ENCODE results near the gene BBX. TPM values are rescaled to one million over a fixed set of nuclear protein-coding genes. Genes with fewer than 3 reads are reported as not detected.
"Not testable (repeated sequence)": the region's sequence is repeated elsewhere in the genome, so short reads cannot be mapped to it uniquely, and the experiment has no call there.

The BBX gene
- polyA plus RNA-seq, 1 donor from 2014 or later, result 112 TPM

DNA sequence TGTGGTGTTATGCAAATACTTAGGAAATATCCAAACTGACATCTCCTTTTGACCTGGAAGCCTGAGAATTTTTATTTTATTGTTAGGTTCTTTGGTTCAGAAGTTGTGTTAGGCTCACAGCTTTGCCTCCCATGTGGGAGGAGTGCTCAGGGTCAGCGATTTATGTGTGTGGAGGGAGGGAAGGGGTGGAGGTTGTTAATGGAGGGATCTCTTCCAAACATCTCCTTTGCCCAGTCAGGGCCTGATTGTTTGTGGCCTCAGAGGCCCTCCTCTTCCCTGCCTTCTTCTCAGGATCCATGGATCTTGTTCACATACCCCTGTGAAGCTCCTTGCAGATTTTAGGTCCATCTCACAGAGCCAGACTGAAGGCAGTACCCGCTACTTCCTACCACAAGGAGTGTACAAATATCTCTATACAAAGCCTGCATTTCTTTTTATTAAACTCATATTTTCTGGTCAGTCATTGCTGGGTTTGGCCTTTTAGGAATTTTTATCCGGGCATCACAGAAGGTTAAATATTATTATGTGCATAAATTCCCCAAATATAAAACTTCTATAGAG lies 40.3 kb downstream of the BBX start:
- peaks cover 30 to 48% (median 35%) of the 10 kb centered on the region in 3 donors for H3K4me1 Mint-ChIP-seq
- H3K9me3 Mint-ChIP-seq, result no peaks in the 10 kb centered on the region
- no peak overlapping the region for H3K4me3 Mint-ChIP-seq
- no peaks in the 10 kb centered on the region for H3K27me3 Mint-ChIP-seq
- H3K27ac Mint-ChIP-seq, result peak overlapping the region in 1 of 3 donors; percentile 45
- peaks cover 5% of the 10 kb centered on the region for H3K36me3 Mint-ChIP-seq

- H3K27me3 Mint-ChIP-seq, H3K36me3 Mint-ChIP-seq, H3K4me3 Mint-ChIP-seq, H3K9me3 Mint-ChIP-seq, H3K27ac Mint-ChIP-seq: not testable (repeated sequence)
- H3K4me1 Mint-ChIP-seq, result peaks cover 24 to 47% (median 27%) of the 10 kb centered on the region in 3 donors
These were observed 42.5 kb downstream of the BBX start for GRCh38 chr3:107565244-107565643.

DNA sequence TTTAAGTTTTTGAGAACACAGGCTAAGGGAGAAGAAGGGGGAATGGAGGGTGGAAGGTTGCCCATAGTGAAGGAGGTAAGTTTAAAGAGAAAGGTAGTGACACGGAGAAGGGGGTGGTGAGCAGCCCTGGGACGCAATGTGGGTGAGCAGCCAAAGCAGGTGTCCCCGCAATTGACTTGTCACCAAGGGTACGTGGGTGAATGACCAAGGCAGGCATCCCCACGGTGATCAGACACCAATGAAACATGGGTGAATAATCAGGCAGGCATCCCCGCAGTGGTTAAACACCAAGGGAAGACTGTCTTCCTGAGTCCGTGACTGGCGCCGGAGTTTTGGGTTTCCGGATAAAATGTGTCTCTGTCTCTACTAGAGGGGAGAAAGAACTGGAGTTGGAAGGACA lies 48.3 kb downstream of the BBX start:
- not testable (repeated sequence) for H3K36me3 Mint-ChIP-seq, H3K27me3 Mint-ChIP-seq, H3K9me3 Mint-ChIP-seq
- peaks cover 9 to 18% (median 10%) of the 10 kb centered on the region in 3 donors for H3K4me1 Mint-ChIP-seq
- H3K4me3 Mint-ChIP-seq, result peak overlapping the region in 1 of 4 donors; percentile 65
- peak overlapping the region in 1 of 3 donors; percentile 83 for H3K27ac Mint-ChIP-seq

DNA sequence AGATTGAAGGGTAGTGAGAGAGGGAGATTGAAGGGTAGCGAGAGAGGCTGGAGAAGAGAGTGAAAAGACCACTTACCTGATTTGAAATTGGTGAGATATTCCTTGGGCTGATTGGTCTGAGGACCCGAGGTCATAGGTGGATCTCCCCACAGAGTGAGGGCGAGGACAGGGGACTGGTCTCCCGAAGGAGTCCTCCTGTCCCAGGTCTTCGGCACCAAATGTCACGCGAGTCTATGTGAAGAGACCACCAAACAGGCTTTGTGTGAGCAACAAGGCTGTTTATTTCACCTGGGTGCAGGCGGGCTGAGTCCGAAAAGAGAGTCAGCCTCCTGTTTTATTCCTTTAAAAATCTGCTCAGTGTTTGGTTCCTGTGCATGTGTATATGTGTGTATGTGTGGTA lies 48.7 kb downstream of the BBX start:
- peaks cover 7 to 22% (median 8%) of the 10 kb centered on the region in 3 donors for H3K4me1 Mint-ChIP-seq
- H3K27ac Mint-ChIP-seq, H3K27me3 Mint-ChIP-seq, H3K9me3 Mint-ChIP-seq, H3K4me3 Mint-ChIP-seq, H3K36me3 Mint-ChIP-seq: not testable (repeated sequence)

DNA sequence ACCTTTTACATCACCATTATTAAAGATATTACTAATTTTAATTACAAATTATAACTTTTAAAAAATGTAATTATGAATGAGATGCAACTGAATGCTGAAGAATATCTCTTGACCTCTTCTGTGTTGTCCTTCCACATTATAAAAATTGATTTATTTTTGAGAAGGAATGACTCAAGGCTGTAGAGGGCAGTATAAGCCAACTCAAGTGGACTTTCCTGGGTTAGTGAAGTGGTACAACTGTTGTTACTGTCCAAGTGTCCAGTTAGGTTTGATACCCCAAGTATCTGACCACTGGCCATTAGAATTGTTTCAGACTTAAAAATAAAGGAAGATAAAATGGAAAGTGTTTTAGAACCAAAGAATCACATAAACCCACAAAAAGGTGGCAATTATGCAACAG lies 51.9 kb downstream of the BBX start:
- H3K27me3 Mint-ChIP-seq, result no peaks in the 10 kb centered on the region
- peaks cover 10% of the 10 kb centered on the region for H3K36me3 Mint-ChIP-seq
- H3K9me3 Mint-ChIP-seq, result no peaks in the 10 kb centered on the region
- H3K27ac Mint-ChIP-seq, result no peak overlapping the region
- H3K4me1 Mint-ChIP-seq, result peaks cover 18 to 39% (median 21%) of the 10 kb centered on the region in 3 donors
- no peak overlapping the region for H3K4me3 Mint-ChIP-seq

- H3K4me3 Mint-ChIP-seq, result no peak overlapping the region
- H3K9me3 Mint-ChIP-seq, result no peaks in the 10 kb centered on the region
- peak overlapping the region in 2 of 3 donors; percentile 3 to 7 for H3K27ac Mint-ChIP-seq
- H3K36me3 Mint-ChIP-seq, result peaks cover 10% of the 10 kb centered on the region
- no peaks in the 10 kb centered on the region for H3K27me3 Mint-ChIP-seq
- peaks cover 18 to 35% (median 23%) of the 10 kb centered on the region in 3 donors for H3K4me1 Mint-ChIP-seq
These were observed 55.3 kb downstream of the BBX start for GRCh38 chr3:107578091-107578490.

DNA sequence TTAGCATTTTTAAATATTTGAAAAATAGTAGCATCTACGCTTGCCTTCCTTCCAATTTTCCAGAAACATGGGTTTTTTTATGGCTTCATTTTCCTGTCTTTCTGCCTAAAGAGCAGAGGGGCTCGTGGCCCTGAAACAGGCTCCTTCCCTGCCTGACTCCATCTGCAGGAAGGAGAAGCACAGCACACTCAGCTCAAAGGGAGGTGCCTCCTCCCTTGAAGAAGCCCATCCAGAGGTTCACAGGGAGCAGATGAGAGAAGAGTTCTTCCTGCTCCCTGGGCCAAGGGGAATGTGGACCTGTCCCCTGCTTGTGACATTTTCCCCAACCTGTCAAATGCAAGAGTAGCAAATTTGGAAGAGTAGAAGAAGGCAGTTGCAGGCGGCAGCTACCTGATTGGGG lies 55.8 kb downstream of the BBX start:
- Mint-ChIP-seq H3K36me3 (peaks cover 10% of the 10 kb centered on the region), H3K9me3 (no peaks in the 10 kb centered on the region), H3K27me3 (no peaks in the 10 kb centered on the region), H3K4me1 (peaks cover 18 to 35% (median 23%) of the 10 kb centered on the region in 3 donors), H3K27ac (peak overlapping the region in 2 of 3 donors; percentile 7 to 53), H3K4me3 (no peak overlapping the region)

DNA sequence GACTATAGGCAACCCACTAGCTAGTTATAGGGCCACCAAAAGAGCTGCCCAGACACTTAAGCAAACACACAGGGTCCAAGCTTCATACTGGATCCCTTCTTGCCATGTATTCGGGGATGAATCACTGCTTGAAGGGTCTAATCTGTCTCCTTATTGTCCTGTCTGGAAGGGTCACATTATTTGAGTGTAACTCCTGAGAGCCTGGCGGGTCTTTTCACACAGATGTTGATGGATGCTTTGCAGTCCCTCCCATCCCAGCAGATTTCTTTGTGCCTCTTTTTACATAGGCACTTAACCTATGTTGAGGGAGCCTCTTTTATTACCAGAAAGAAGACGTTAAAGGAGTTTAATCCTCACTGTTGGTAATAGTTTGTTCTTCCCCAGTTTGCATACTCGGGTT lies 56.6 kb downstream of the BBX start:
- Mint-ChIP-seq H3K4me1 (peaks cover 18 to 35% (median 23%) of the 10 kb centered on the region in 3 donors), H3K27ac (no peak overlapping the region)

GRCh38 chr3:107581230-107581629 lies 58.5 kb downstream of the BBX start:
- no peaks in the 10 kb centered on the region for H3K9me3 Mint-ChIP-seq
- no peak overlapping the region for H3K4me3 Mint-ChIP-seq
- H3K27ac Mint-ChIP-seq, result no peak overlapping the region
- peaks cover 20 to 34% (median 27%) of the 10 kb centered on the region in 3 donors for H3K4me1 Mint-ChIP-seq
- H3K36me3 Mint-ChIP-seq, result peaks cover 9% of the 10 kb centered on the region
- no peaks in the 10 kb centered on the region for H3K27me3 Mint-ChIP-seq

More for the DNA sequence above, 56.6 kb downstream of the BBX start:
- H3K36me3 Mint-ChIP-seq, result peaks cover 10% of the 10 kb centered on the region
- H3K4me3 Mint-ChIP-seq, result no peak overlapping the region
- H3K9me3 Mint-ChIP-seq, result no peaks in the 10 kb centered on the region
- no peaks in the 10 kb centered on the region for H3K27me3 Mint-ChIP-seq

- H3K9me3 Mint-ChIP-seq, result no peaks in the 10 kb centered on the region
- no peaks in the 10 kb centered on the region for H3K27me3 Mint-ChIP-seq
- H3K27ac Mint-ChIP-seq, result peak overlapping the region in 1 of 3 donors; percentile 11
- peaks cover 15 to 24% (median 16%) of the 10 kb centered on the region in 3 donors for H3K4me1 Mint-ChIP-seq
- H3K36me3 Mint-ChIP-seq, result peaks cover 7% of the 10 kb centered on the region
- peak overlapping the region in 1 of 4 donors; percentile 42 for H3K4me3 Mint-ChIP-seq
These were observed 65.5 kb downstream of the BBX start for GRCh38 chr3:107588217-107588616.

- Mint-ChIP-seq H3K27me3 (no peaks in the 10 kb centered on the region), H3K4me1 (peaks cover 19 to 36% (median 21%) of the 10 kb centered on the region in 3 donors), H3K4me3 (peak overlapping the region in 1 of 4 donors; percentile 65), H3K36me3 (peaks cover 7% of the 10 kb centered on the region), H3K27ac (no peak overlapping the region), H3K9me3 (no peaks in the 10 kb centered on the region)
These were observed 66.7 kb downstream of the BBX start for GRCh38 chr3:107589454-107589853.

DNA sequence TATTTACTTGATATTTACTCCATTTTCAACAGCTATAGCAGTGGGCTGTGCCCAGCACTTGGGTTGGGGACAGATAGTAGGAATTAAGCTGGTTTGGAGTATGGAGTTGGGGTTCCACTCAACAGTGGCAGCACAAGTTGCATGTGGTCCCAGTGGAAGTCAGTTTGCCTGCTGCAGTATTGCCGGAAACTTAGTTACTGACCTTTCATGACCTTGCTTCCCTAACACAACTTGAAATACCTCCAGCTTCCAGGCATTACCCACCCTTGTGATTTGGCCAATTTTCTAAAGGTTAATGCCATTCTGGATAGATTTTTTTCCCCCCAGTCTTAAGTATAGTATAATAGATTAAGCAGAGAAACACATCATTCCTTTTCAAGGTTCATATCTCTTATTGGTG lies 68.0 kb downstream of the BBX start:
- Mint-ChIP-seq H3K4me3 (no peak overlapping the region), H3K4me1 (peaks cover 15 to 44% (median 31%) of the 10 kb centered on the region in 3 donors), H3K36me3 (peaks cover 7% of the 10 kb centered on the region), H3K9me3 (no peaks in the 10 kb centered on the region), H3K27ac (no peak overlapping the region), H3K27me3 (no peaks in the 10 kb centered on the region)

DNA sequence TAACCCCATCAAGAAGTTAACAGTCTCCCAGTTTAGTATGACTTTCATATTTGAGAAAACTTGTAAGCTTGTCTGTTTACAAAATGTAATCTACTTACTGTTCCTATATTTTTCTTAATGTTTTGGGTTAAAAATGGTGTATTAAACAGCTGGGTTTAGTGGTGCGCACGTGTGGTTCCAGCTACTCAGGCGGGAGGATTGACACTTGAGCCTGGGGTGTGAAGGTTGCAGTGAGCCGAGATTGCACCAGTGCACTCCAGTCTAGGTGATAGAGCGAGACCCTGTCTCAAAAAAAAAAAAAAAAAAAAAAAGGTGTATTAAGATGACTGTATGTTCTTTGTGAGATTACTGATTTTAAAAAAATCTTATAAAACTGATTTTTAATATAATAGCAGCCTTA lies 69.3 kb downstream of the BBX start:
- H3K4me3 Mint-ChIP-seq, result no peak overlapping the region
- no peaks in the 10 kb centered on the region for H3K27me3 Mint-ChIP-seq
- H3K4me1 Mint-ChIP-seq, result peaks cover 22 to 49% (median 38%) of the 10 kb centered on the region in 3 donors
- peaks cover 7% of the 10 kb centered on the region for H3K36me3 Mint-ChIP-seq
- H3K27ac Mint-ChIP-seq, result no peak overlapping the region
- no peaks in the 10 kb centered on the region for H3K9me3 Mint-ChIP-seq

GRCh38 chr3:107594870-107595269 lies 72.1 kb downstream of the BBX start:
- Mint-ChIP-seq H3K9me3 (no peaks in the 10 kb centered on the region), H3K27ac (no peak overlapping the region), H3K36me3 (no peaks in the 10 kb centered on the region), H3K4me3 (no peak overlapping the region), H3K27me3 (no peaks in the 10 kb centered on the region), H3K4me1 (peaks cover 31 to 61% (median 47%) of the 10 kb centered on the region in 3 donors)

DNA sequence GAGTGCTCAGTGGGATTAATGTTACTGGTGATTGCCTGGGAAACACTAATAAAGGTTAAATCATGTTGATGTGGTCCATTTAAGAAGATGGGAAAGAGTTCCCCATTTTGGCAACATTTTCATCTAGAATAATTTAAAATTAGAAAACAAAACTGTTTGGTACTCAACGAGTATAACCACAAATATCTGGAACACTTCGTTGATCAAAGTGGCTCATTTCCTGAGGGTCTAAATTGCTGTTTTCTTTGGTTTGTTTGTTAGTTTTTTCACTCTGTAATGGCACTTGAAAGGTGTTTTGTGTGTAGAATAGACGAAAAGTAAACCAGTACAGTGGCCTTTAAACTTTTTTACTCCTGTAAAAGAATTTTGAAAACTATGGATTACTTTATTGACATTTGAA lies 73.9 kb downstream of the BBX start:
- Mint-ChIP-seq H3K36me3 (no peaks in the 10 kb centered on the region), H3K9me3 (no peaks in the 10 kb centered on the region), H3K27ac (no peak overlapping the region), H3K27me3 (no peaks in the 10 kb centered on the region), H3K4me1 (peaks cover 32 to 68% (median 58%) of the 10 kb centered on the region in 3 donors), H3K4me3 (peak overlapping the region in 1 of 4 donors; percentile 53)
